Epidermal melanocyte (primary cell): ENCODE results near the gene PRKCSH.
"Not testable (repeated sequence)": the region's sequence is repeated elsewhere in the genome, so short reads cannot be mapped to it uniquely, and the experiment has no call there.

Source experiments
- DNase-seq: peaks from one replicate; pipeline ENCODE4 v3.0.0; 2011; ENCODE audit warnings: low spot score; ENCODE audit not compliant: insufficient read length

PRKCSH gene

DNA sequence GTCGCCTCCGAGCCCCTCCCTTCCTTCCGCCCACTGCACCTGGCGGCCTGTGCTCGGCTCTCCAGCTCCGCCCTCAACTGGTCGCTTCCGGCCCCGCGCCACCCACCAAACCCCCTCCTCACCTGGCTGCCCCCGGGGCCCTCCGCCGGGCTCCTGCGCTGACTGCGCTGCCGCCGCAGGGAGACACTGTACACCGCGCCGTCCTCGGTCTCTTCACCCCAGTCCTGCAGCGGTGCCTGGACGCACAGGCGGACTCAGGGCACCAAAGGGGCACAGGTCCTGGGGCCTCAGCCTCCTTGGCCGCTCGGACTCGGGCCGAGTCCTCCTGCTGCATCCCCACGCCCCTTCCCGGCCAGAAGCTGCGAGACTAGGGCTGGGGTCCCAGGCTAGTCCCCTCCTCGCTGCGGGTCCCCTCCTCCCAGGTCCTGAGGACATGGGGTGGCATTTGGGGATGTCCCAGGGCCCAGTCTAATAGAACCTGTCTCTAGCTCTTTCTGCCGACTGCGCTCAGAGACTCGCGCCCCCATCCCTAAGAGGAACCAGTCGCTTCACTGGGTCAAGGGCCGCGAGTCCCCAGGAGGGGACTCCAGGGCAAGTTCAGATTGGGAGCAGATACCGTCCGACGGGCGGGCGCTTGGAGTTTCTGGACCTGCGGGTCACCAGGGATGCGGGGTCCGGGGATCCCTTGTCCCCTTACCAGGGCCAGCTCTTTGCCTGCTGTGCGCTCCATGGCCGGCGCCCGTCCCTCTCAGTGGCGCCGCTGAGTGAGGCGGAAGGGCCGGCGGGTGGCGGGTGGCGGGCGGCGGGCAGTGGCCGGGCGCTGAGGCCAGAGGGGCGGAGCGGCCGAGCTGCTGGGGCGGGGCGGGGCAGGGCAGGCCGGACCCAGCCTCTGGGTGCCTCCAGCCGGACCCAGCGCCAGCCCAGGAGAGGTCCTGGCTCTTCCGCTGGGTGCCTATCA lies 16.6 kb upstream of the PRKCSH start, which contains the start of gene RGL3:
Gene RGL3 (minus strand): TSS at position 766 of the 958 bp plus-strand sequence. CDS start 36 bp downstream, at position 730.
- no peak for DNase-seq

DNA sequence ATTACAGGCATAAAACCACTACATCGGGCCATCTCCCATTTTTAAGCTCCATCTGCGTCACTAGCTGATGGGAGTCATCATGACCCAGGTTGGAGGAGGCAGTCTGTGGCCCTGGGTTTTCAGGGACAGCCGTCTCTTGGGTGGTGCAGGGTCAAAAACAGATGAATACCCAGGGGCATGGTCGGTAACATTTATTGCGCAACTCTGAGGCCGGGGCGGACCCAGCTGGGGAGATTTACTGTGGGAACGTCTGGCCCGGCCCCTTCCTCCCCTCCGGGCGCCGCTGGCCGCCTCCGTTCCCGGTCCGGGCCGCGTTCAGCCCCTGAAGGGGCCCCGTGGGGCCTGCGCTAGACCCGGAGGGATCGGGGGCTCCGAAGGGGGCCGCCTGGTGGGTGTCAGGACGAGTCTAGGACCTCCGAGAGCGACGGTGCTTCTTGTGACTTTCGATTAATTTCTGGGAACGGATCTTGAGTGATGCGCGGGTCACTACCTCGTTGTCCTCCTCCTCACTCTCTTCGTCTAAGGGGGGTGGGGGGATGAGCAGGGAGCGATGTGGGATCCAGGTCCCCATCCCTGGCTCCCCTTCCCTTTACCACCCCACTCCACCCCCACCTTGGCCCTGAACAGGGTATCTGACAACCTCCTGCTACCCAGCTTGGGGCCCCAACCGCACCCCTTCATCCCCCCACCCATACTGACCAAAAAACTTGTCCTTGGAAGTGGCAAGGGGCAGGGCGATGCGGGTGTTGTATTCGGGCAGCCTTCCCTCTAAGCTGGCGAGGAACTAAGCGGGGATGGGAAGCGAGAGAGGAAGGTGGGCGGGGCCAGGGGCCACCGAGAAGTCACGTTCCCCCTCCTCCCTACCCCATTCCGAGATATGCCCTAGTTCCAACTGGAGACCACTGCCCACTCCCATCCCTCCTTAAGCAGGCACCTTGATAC lies 14.7 kb upstream of the PRKCSH start:
- no peak for DNase-seq

GRCh38 chr19:11421371-11422098 lies 13.9 kb upstream of the PRKCSH start:
- no peak for DNase-seq

DNA sequence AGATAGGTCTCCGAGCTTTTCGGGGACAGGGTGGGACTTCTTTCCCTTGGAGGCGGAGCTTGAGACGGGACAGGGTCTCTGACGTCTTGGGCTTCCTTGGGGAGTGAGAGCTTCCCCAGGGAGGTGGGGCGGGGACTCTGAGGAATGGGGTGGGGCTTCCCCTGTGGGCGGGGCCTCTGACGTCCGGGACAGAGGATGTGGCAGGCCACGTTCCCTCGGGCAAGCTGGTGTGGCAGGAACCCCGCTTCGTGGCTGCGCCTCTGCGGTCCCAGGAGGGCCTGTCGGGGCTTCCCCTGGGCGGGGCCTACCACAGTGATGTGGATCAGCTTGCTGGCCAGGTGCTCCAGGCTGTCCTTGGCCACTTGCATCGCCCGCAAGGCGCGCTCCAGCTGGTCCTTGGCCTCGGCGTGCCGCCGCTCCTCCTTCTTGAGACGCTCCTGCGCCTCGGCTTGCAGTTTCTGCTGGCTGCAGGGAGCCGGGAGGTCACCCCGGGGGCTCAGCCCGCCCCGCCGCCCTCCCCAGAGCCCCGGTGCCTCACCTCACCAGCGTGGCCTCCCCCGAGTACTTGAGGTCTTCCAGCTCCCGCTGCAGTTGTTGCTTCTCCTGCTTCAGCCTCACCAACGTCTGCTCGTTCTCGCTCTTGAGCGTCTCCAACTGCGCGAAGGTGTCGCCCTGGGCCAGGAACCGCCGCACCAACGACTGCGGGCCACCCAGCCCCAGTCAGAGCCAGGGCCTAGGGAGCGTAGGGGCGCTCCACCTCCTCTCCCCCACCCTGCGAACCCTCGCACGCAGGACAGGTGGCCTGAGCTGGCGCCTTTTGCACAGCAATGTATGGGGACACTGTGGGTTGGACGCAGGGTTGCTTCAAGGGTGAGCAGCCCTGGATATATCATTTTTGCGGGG lies 13.0 kb upstream of the PRKCSH start:
- DNase-seq, result peak; percentile 63

GRCh38 chr19:11423164-11423790 lies 12.2 kb upstream of the PRKCSH start:
- DNase-seq, result no peak

DNA sequence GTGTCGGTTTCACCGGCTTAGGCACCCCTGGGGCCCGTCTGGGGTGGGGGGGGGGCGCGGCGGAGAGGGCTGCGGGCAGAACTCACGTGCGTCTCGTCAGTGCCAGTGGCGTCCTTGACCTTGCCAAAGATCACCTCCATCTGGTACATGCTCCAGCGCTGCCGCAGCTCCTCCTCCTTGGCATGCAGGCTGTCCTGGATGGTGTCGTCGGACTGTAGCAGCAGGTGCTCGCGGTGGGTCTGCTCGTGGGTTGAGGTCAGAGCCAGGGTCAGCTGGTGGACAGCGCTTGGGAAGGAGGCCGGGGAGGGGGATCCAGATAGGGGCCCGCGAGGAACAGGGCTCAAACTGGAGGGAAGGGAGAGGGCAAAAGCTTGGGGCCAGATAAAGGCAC lies 11.6 kb upstream of the PRKCSH start:
- DNase-seq, result no peak

DNA sequence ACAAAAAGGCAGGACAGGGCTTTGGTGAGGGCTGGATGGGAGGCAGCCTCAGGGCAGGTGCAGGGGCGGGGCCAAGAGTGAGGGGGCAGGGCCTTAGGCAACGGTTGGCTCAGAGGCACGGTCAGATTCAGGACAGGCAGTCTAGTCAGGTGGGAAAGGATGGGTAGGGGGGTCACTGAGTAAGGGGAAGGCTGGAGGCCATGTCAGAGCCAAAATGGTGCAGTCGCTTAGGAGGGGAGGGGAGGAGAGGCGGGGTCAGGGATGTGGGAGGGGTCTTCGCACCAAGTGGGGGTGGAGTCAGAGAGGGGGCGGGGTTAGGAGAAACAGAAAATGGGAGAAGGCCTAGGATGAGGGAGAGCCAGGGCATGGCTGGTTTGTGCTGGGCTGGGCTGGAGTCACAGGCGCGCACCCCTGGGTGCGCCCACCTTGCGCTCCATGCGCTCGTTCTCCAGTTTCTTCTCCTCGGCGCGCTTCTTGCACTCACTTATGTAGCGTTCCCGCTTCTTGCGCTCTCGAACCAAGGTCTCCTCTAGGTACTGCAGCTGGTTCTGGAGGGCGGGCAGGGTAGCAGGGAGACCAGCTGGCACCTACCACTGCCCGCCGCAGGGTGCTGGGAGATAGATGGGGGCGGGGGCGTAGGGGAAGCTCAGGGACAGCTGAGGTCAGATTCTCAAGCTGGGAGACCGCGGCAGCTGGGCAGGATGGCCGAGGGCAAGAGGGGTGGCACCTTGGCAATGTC lies 9.5 kb upstream of the PRKCSH start:
- no peak for DNase-seq

DNA sequence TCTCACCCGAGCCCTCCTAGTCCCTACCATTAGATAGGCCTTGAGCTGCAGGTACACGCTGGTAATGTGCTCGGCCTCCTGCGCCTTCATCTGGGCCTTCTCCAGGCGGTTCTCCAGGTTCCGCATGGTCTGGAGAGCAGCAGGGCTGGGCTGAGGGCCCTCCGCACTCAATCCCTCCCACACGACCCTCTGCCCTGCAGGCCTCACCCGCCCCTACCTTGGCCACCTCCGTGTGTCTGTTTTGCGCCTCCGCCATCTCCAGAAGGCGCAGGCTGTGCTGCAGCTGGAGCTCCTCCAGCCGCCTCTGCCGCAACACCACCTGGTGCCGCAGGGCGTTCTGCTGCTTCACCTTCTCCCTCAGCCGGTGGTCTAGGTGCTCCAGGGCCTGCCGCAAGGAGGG lies 8.8 kb upstream of the PRKCSH start:
- DNase-seq, result no peak

DNA sequence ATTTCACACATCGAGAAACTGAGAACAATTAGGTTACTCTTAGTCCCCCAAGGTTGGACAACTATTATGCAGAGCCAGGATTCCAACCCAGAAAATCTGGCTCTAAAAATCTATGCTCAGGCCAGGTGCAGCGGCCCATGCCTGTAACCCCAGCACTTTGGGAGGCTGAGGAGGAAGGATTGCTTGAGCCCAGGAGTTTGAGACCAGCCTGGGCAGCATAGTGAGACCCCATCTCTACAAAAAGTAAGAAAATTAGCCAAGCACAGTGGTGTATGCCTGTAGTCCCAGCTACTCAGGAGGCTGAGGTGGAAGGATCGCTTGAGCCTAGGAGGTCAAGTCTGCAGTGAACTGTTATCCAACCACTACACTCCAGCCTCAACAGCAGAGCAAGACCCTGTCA lies 1.9 kb upstream of the PRKCSH start:
- not testable (repeated sequence) for DNase-seq

DNA sequence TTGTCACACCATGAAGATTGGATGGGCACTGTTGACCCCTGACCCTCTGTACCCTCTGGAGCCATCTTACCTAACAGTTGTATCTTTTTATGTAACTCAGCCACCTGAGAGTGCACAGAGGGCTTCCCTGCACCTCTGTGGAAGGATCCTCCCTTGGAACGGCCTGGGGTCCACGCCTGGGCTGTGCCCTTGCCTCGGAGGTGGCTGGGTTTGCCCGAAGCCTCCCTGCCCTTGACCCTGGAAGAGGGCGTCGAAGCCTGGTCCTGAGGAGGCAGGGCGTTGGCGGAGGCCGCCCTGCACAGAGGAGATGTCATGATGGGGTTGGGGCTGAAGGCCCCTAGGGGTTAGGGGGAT lies 755 bp upstream of the PRKCSH start:
- no peak for DNase-seq

DNA sequence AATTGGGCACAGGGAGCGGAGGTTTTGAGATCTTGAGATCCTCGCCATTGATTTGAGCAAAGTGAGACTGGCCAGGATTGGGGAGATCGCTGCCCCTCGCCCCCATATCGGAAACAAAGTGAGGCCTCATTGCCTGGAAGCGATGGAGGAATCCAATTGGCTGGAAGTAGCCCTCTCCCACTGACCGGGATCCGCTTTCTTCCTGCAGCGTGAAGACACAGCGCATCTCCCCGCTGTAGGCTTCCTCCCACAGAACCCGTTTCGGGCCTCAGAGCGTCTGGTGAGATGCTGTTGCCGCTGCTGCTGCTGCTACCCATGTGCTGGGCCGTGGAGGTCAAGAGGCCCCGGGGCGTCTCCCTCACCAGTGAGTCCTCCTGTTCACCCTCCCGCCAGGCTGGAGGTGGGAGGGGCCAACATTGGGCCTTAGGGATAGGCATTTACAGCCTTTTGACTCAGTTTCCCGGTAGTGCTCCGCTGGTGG lies 438 bp downstream of the PRKCSH start:
- DNase-seq, result no peak

DNA sequence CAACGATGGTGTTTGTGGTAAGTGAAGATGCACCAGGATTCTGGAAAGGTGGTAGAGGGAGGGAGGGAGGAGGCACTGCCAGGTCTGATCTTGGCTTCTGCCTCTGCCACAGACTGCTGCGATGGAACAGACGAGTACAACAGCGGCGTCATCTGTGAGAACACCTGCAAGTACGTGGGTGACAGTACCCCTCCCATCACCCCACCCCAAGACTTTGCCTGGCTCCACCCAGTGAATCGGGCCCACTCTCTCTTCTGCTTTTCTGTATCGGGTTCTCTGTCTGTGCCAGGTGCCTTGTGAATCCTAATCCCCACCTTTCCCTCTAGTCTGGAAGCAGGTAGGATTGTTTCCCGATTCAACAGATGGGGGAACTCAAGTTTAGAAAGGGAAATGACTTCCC lies 2.5 kb downstream of the PRKCSH start:
- no peak for DNase-seq

DNA sequence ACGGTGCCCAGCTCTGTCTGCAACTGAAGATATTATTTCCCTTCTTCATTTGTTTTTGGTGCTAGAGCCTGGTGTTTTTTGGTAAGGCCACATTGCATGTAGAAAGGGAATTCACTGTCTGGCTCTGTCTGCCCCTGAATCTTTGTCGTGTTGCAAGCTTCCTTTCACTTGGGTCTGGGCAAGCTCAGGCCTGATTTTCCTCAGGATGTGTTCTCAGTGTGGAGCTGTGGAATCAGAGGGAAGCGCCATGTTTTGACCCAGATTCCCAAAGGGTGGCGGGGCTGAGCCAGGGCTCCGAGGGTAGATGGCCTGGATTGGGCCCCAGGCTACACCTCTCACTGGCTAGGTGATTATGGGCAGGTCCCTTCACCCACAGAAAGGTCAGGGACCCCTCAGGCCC lies 8.6 kb downstream of the PRKCSH start:
- no peak for DNase-seq

DNA sequence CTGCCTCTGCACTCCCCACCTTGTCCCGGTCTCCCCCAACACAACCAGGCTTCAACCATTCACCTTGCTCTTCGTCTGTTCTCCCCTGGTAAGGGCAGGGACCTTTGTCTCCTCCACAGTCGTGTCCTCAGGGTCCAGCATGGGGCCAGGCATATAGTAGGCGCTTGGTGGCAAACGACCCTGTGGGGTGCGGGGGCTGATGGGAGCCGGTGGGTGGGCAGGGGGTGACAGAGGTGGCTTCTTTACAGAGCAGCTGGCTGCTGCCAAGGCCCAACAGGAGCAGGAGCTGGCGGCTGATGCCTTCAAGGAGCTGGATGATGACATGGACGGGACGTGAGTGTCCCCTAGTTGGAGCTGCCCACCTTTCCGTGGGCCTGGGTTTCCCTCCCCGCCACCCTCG lies 9.7 kb downstream of the PRKCSH start:
- no peak for DNase-seq

GRCh38 chr19:11446271-11446651 lies 10.8 kb downstream of the PRKCSH start:
- no peak for DNase-seq

GRCh38 chr19:11446652-11447301 lies 11.3 kb downstream of the PRKCSH start:
- DNase-seq, result no peak

GRCh38 chr19:11447347-11448262 lies 12.2 kb downstream of the PRKCSH start:
- no peak for DNase-seq

DNA sequence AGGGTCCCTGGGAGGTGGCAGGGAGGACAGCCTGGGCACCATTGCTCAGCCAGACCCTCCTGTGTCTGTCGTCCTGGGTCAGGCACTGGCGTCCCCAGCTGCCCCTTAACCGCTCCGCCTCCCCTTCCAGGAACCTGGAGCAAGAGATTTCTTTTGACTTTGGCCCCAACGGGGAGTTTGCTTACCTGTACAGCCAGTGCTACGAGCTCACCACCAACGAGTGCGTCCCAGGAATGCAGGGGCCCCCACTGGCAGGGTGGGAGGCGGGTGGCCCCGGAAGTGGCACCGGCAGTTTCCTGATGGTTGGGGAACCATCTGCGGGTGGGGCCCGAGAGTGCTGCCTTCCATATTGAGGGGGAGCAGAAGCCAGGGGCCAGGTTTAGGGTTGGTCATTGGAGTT lies 13.0 kb downstream of the PRKCSH start:
- DNase-seq, result no peak
